ENCODE data around the gene AGAP1.

The AGAP1 gene

GRCh38 chr2:235827585-235827992 lies 333.7 kb downstream of the AGAP1 start:
- H3K36me3 Mint-ChIP-seq (ENCODE audit: insufficient read depth) = peaks cover 2% of the 10 kb centered on the region
- no peak overlapping the region for H3K27ac Mint-ChIP-seq (ENCODE audit: low read depth)
- DNase-seq (ENCODE audit: low spot score in 2 of 2) (no peak), ATAC-seq (replicated peaks; ENCODE audit: extremely low read depth, poor library complexity, severe bottlenecking) (no peak)
- H3K9me3 Mint-ChIP-seq = no peaks in the 10 kb centered on the region
- H3K27me3 Mint-ChIP-seq = no peaks in the 10 kb centered on the region
- H3K4me1 Mint-ChIP-seq = peaks cover 6% of the 10 kb centered on the region
- no peak overlapping the region for H3K4me3 Mint-ChIP-seq

- H3K27me3 Mint-ChIP-seq = no peaks in the 10 kb centered on the region
- no peak overlapping the region for H3K27ac Mint-ChIP-seq (ENCODE audit: low read depth)
These were observed 335.9 kb downstream of the AGAP1 start for GRCh38 chr2:235829726-235830125.

GRCh38 chr2:235831755-235832154 lies 337.9 kb downstream of the AGAP1 start:
- H3K9me3 Mint-ChIP-seq = no peaks in the 10 kb centered on the region
- peaks cover 6% of the 10 kb centered on the region for H3K4me1 Mint-ChIP-seq
- no peak overlapping the region for H3K4me3 Mint-ChIP-seq
- no peak overlapping the region for H3K27ac Mint-ChIP-seq (ENCODE audit: low read depth)
- no peaks in the 10 kb centered on the region for H3K27me3 Mint-ChIP-seq
- ATAC-seq (replicated peaks; ENCODE audit: extremely low read depth, poor library complexity, severe bottlenecking) = no peak
- DNase-seq (ENCODE audit: low spot score in 2 of 2) = no peak
- no peaks in the 10 kb centered on the region for H3K36me3 Mint-ChIP-seq (ENCODE audit: insufficient read depth)

More at GRCh38 chr2:235829726-235830125, 335.9 kb downstream of the AGAP1 start:
- ATAC-seq (replicated peaks; ENCODE audit: extremely low read depth, poor library complexity, severe bottlenecking) = no peak
- Mint-ChIP-seq H3K4me1 (peaks cover 6% of the 10 kb centered on the region), H3K9me3 (no peaks in the 10 kb centered on the region), H3K4me3 (no peak overlapping the region), H3K36me3 (ENCODE audit: insufficient read depth) (peaks cover under 1% of the 10 kb centered on the region)
- DNase-seq (ENCODE audit: low spot score in 2 of 2) = no peak

- no peaks in the 10 kb centered on the region for H3K27me3 Mint-ChIP-seq
- no peak overlapping the region for H3K27ac Mint-ChIP-seq (ENCODE audit: low read depth)
- H3K9me3 Mint-ChIP-seq = no peaks in the 10 kb centered on the region
These were observed 339.1 kb downstream of the AGAP1 start for GRCh38 chr2:235832941-235833340.

GRCh38 chr2:235833971-235834620 lies 340.3 kb downstream of the AGAP1 start:
- no peak overlapping the region for H3K4me3 Mint-ChIP-seq

More at GRCh38 chr2:235832941-235833340, 339.1 kb downstream of the AGAP1 start:
- ATAC-seq (replicated peaks; ENCODE audit: extremely low read depth, poor library complexity, severe bottlenecking) (no peak), DNase-seq (ENCODE audit: low spot score in 2 of 2) (no peak)
- Mint-ChIP-seq H3K36me3 (ENCODE audit: insufficient read depth) (no peaks in the 10 kb centered on the region), H3K4me1 (peaks cover 6% of the 10 kb centered on the region), H3K4me3 (no peak overlapping the region)

GRCh38 chr2:235834781-235835180 lies 340.9 kb downstream of the AGAP1 start:
- no peaks in the 10 kb centered on the region for H3K27me3 Mint-ChIP-seq
- no peak overlapping the region for H3K4me3 Mint-ChIP-seq
- no peak for DNase-seq (ENCODE audit: low spot score in 2 of 2)
- no peaks in the 10 kb centered on the region for H3K9me3 Mint-ChIP-seq
- H3K36me3 Mint-ChIP-seq (ENCODE audit: insufficient read depth) = no peaks in the 10 kb centered on the region
- no peak overlapping the region for H3K27ac Mint-ChIP-seq (ENCODE audit: low read depth)
- H3K4me1 Mint-ChIP-seq = peaks cover 6% of the 10 kb centered on the region
- no peak for ATAC-seq (replicated peaks; ENCODE audit: extremely low read depth, poor library complexity, severe bottlenecking)

More at GRCh38 chr2:235833971-235834620, 340.3 kb downstream of the AGAP1 start:
- Mint-ChIP-seq H3K27ac (ENCODE audit: low read depth) (no peak overlapping the region), H3K4me1 (peaks cover 6% of the 10 kb centered on the region), H3K9me3 (no peaks in the 10 kb centered on the region), H3K27me3 (no peaks in the 10 kb centered on the region), H3K36me3 (ENCODE audit: insufficient read depth) (no peaks in the 10 kb centered on the region)
- DNase-seq (ENCODE audit: low spot score in 2 of 2) (no peak), ATAC-seq (replicated peaks; ENCODE audit: extremely low read depth, poor library complexity, severe bottlenecking) (no peak)

GRCh38 chr2:235835810-235836209 lies 342.0 kb downstream of the AGAP1 start:
- no peaks in the 10 kb centered on the region for H3K9me3 Mint-ChIP-seq
- H3K4me3 Mint-ChIP-seq = no peak overlapping the region
- no peak overlapping the region for H3K27ac Mint-ChIP-seq (ENCODE audit: low read depth)
- ATAC-seq (replicated peaks; ENCODE audit: extremely low read depth, poor library complexity, severe bottlenecking) (no peak), DNase-seq (ENCODE audit: low spot score in 2 of 2) (no peak)
- H3K36me3 Mint-ChIP-seq (ENCODE audit: insufficient read depth) = no peaks in the 10 kb centered on the region
- no peaks in the 10 kb centered on the region for H3K27me3 Mint-ChIP-seq
- peaks cover 6% of the 10 kb centered on the region for H3K4me1 Mint-ChIP-seq

- H3K9me3 Mint-ChIP-seq = no peaks in the 10 kb centered on the region
- H3K4me3 Mint-ChIP-seq = no peak overlapping the region
- H3K27ac Mint-ChIP-seq (ENCODE audit: low read depth) = no peak overlapping the region
- H3K36me3 Mint-ChIP-seq (ENCODE audit: insufficient read depth) = no peaks in the 10 kb centered on the region
- H3K27me3 Mint-ChIP-seq = no peaks in the 10 kb centered on the region
- ATAC-seq (replicated peaks; ENCODE audit: extremely low read depth, poor library complexity, severe bottlenecking) = no peak
- peaks cover 6% of the 10 kb centered on the region for H3K4me1 Mint-ChIP-seq
- DNase-seq (ENCODE audit: low spot score in 2 of 2) = no peak
These were observed 342.7 kb downstream of the AGAP1 start for GRCh38 chr2:235836491-235836911.

GRCh38 chr2:235839226-235839625 lies 345.4 kb downstream of the AGAP1 start:
- no peaks in the 10 kb centered on the region for H3K36me3 Mint-ChIP-seq (ENCODE audit: insufficient read depth)
- no peak for DNase-seq (ENCODE audit: low spot score in 2 of 2)

GRCh38 chr2:235839974-235840373 lies 346.1 kb downstream of the AGAP1 start:
- DNase-seq (ENCODE audit: low spot score in 2 of 2) = no peak
- ATAC-seq (replicated peaks; ENCODE audit: extremely low read depth, poor library complexity, severe bottlenecking) = no peak
- Mint-ChIP-seq H3K4me3 (no peak overlapping the region), H3K9me3 (no peaks in the 10 kb centered on the region), H3K4me1 (peaks cover 10% of the 10 kb centered on the region), H3K27me3 (no peaks in the 10 kb centered on the region), H3K36me3 (ENCODE audit: insufficient read depth) (no peaks in the 10 kb centered on the region), H3K27ac (ENCODE audit: low read depth) (no peak overlapping the region)

More at GRCh38 chr2:235839226-235839625, 345.4 kb downstream of the AGAP1 start:
- H3K27ac Mint-ChIP-seq (ENCODE audit: low read depth) = no peak overlapping the region
- H3K4me3 Mint-ChIP-seq = no peak overlapping the region
- H3K27me3 Mint-ChIP-seq = no peaks in the 10 kb centered on the region
- H3K4me1 Mint-ChIP-seq = peaks cover 5% of the 10 kb centered on the region
- H3K9me3 Mint-ChIP-seq = no peaks in the 10 kb centered on the region
- ATAC-seq (replicated peaks; ENCODE audit: extremely low read depth, poor library complexity, severe bottlenecking) = no peak

- peaks cover 10% of the 10 kb centered on the region for H3K4me1 Mint-ChIP-seq
- H3K27me3 Mint-ChIP-seq = no peaks in the 10 kb centered on the region
- H3K9me3 Mint-ChIP-seq = no peaks in the 10 kb centered on the region
- no peaks in the 10 kb centered on the region for H3K36me3 Mint-ChIP-seq (ENCODE audit: insufficient read depth)
- DNase-seq (ENCODE audit: low spot score in 2 of 2) (no peak), ATAC-seq (replicated peaks; ENCODE audit: extremely low read depth, poor library complexity, severe bottlenecking) (no peak)
- no peak overlapping the region for H3K4me3 Mint-ChIP-seq
- no peak overlapping the region for H3K27ac Mint-ChIP-seq (ENCODE audit: low read depth)
These were observed 348.0 kb downstream of the AGAP1 start for GRCh38 chr2:235841863-235842262.

- no peaks in the 10 kb centered on the region for H3K36me3 Mint-ChIP-seq (ENCODE audit: insufficient read depth)
- H3K27ac Mint-ChIP-seq (ENCODE audit: low read depth) = no peak overlapping the region
- DNase-seq (ENCODE audit: low spot score in 2 of 2) = no peak
- no peaks in the 10 kb centered on the region for H3K27me3 Mint-ChIP-seq
- peaks cover 10% of the 10 kb centered on the region for H3K4me1 Mint-ChIP-seq
- no peak overlapping the region for H3K4me3 Mint-ChIP-seq
- no peak for ATAC-seq (replicated peaks; ENCODE audit: extremely low read depth, poor library complexity, severe bottlenecking)
- H3K9me3 Mint-ChIP-seq = no peaks in the 10 kb centered on the region
These were observed 349.1 kb downstream of the AGAP1 start for GRCh38 chr2:235842941-235843340.

GRCh38 chr2:235843591-235844395 lies 349.9 kb downstream of the AGAP1 start:
- H3K27ac Mint-ChIP-seq (ENCODE audit: low read depth) = no peak overlapping the region
- H3K4me3 Mint-ChIP-seq = no peak overlapping the region
- no peak for DNase-seq (ENCODE audit: low spot score in 2 of 2)
- H3K36me3 Mint-ChIP-seq (ENCODE audit: insufficient read depth) = no peaks in the 10 kb centered on the region
- H3K9me3 Mint-ChIP-seq = no peaks in the 10 kb centered on the region
- H3K4me1 Mint-ChIP-seq = peaks cover 10% of the 10 kb centered on the region
- no peaks in the 10 kb centered on the region for H3K27me3 Mint-ChIP-seq
- no peak for ATAC-seq (replicated peaks; ENCODE audit: extremely low read depth, poor library complexity, severe bottlenecking)
